Kidney (tissue), 14 donors: ENCODE measurements around the gene AKR7A3. TPM values are rescaled to one million over a fixed set of nuclear protein-coding genes. Genes with fewer than 3 reads are reported as not detected.

Experiments
- DNase-seq, 5 donors: peaks; one replicate each; pipeline ENCODE4 v3.0.0-alpha.2; 2013 to 2020
- FAIRE-seq: peaks from 2 replicates; lab custom pipeline; 2012; peaks lifted over from hg19 to GRCh38; lab: Jason Lieb, UNC
- H3K27ac ChIP-seq, 2 donors: one replicate each; pipeline ENCODE4 v1.7.0; 2013; ENCODE audit warnings: low read depth in 2 of 2, low read length in 2 of 2, inconsistent platforms in 1 of 2
- H3K27me3 ChIP-seq: one replicate; pipeline ENCODE4 v1.7.1; 2013; ENCODE audit warnings: low read length, inconsistent platforms; ENCODE audit not compliant: control insufficient read depth, insufficient read depth
- H3K36me3 ChIP-seq, 3 donors: one replicate each; pipeline versions ENCODE4 v1.7.0 to v1.7.1; 2013; ENCODE audit warnings: low read length in 3 of 3, control low read depth in 1 of 3, inconsistent platforms in 1 of 3; ENCODE audit not compliant: insufficient read depth in 3 of 3, control insufficient read depth in 2 of 3
- H3K4me1 ChIP-seq, 3 donors: one replicate each; pipeline versions ENCODE4 v1.7.0 to v1.7.1; 2013; ENCODE audit warnings: low read length in 3 of 3, inconsistent platforms in 1 of 3, low read depth in 1 of 3; ENCODE audit not compliant: control insufficient read depth in 2 of 3, insufficient read depth in 2 of 3
- H3K4me3 ChIP-seq, 3 donors: one replicate each; pipeline versions ENCODE4 v1.7.0 to v1.8.1; 2013; ENCODE audit warnings: low read length in 3 of 3, control low read depth in 1 of 3, inconsistent platforms in 1 of 3
- H3K9ac ChIP-seq, 3 donors: one replicate each; pipeline versions ENCODE4 v1.7.0 to v1.7.1; 2013; ENCODE audit warnings: low read length in 3 of 3, control low read depth in 1 of 3, inconsistent platforms in 1 of 3
- H3K9me3 ChIP-seq, 3 donors: one replicate each; pipeline versions ENCODE4 v1.7.0 to v1.7.1; 2013; ENCODE audit warnings: low read length in 3 of 3, control low read depth in 1 of 3, inconsistent platforms in 1 of 3; ENCODE audit not compliant: control insufficient read depth in 2 of 3, insufficient read depth in 1 of 3
- CTCF ChIP-seq: IDR thresholded peaks from 3 replicates; pipeline ENCODE4 v1.5.1; 2012; ENCODE audit warnings: mild to moderate bottlenecking, moderate library complexity, borderline replicate concordance; ENCODE audit not compliant: insufficient read depth; ENCODE audit errors: extremely low read depth
- intact Hi-C: fragments of 100-400 bp; cut with DNase I; formaldehyde crosslinking; loops from one replicate; pipeline ENCODE4 v1.11.1; 2022
- polyA plus RNA-seq: library from polyadenylated mRNA; stranded (reverse); fragments of 350-450 nt; fragmentation: Illumina TruSeq; extraction: RNeasy Lipid Tissue Mini Kit (QIAGEN cat#74804); gene quantifications from one replicate; pipeline ENCODE4 v1.2.3, GENCODE V29; 2014; ENCODE audit warnings: low read depth, low replicate concordance; ENCODE audit not compliant: insufficient read depth
- total RNA-seq: library from RNA; stranded (reverse); fragmentation: NEBNext Ultra II Directional; extraction: Animal tissue kit (Norgen Biotek cat#: 25700); gene quantifications from one replicate; pipeline ENCODE4 v1.2.1, GENCODE V29; 2021
- donor health status: control.
- donor health status: control.
- donor health status: control.
- donor health status: control.
- donor health status: control.
- donor health status: DM: yes; HTN: yes; CAD: no.
- donor health status: Normal renal cell carcinoma (clear cell type).

The AKR7A3 gene
- total and polyA plus RNA-seq, 2 donors from 2014 or later: 6.2 to 108 TPM

GRCh38 chr1:19336543-19336942, 48.0 kb upstream of the AKR7A3 start:
- TF ChIP-seq CTCF: no peak
- intact Hi-C loops: no loop called here
- Histone ChIP-seq H3K4me1 (peaks cover 0 to under 1% (median 0%) of the 10 kb centered on the region in 3 donors), H3K9ac (no peak overlapping the region), H3K27me3 (no peaks in the 10 kb centered on the region), H3K36me3 (peaks cover 0 to 3% (median 0%) of the 10 kb centered on the region in 3 donors), H3K9me3 (no peaks in the 10 kb centered on the region), H3K27ac (no peak overlapping the region), H3K4me3 (no peak overlapping the region)
- no peak for FAIRE-seq
- no peak for DNase-seq

DNA sequence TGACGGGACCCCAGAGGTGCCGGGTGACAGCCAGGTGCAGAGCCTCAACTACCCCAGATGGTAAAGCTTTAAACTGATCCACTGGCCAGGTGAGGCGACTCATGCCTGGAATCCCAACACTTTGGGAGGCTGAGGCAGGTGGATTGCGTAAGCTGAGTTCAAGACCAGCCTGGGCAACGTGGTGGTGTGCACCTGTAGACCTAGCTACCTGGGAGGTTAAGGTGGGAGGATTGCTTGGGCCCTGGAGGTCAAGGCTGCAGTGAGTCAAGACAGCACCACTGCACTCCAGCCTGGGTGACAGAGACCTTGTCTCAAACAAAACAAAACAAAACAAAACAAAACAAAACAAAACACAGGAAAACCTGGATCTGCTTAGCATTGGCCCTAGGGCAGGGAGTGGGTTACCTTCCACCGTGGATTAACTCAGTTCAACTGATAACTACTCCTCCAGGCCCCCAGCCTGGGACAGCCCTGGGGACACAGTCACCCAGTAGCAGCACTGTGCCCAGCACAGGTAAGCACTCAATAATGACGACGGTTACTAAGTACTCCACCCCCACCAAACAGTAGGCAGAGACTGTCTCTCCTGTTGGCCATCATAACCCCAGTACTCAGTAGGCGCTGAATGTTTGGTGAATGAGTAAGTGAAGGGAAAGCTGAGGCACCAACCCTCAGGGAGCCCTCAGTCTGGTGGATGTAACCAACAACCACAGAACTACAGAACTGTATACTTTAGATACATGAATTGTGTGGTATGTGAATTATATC, 45.2 kb upstream of the AKR7A3 start:
- intact Hi-C loops: no loop called here
- FAIRE-seq: no peak

GRCh38 chr1:19332832-19333231, 44.3 kb upstream of the AKR7A3 start:
- no peak overlapping the region for H3K27ac ChIP-seq
- no peak overlapping the region for H3K9ac ChIP-seq
- H3K9me3 ChIP-seq: no peaks in the 10 kb centered on the region
- no peak overlapping the region for H3K4me3 ChIP-seq
- no peak for TF ChIP-seq CTCF
- FAIRE-seq (no peak), DNase-seq (no peak)
- peaks cover 0 to 7% (median under 1%) of the 10 kb centered on the region in 3 donors for H3K36me3 ChIP-seq
- intact Hi-C loops: no loop called here
- no peaks in the 10 kb centered on the region for H3K27me3 ChIP-seq
- H3K4me1 ChIP-seq: no peaks in the 10 kb centered on the region

More for the DNA sequence above, 45.2 kb upstream of the AKR7A3 start:
- no peak for TF ChIP-seq CTCF
- Histone ChIP-seq H3K27ac (no peak overlapping the region), H3K4me3 (no peak overlapping the region), H3K36me3 (peaks cover 0 to 2% (median 0%) of the 10 kb centered on the region in 3 donors), H3K9me3 (no peaks in the 10 kb centered on the region), H3K9ac (no peak overlapping the region), H3K4me1 (no peaks in the 10 kb centered on the region), H3K27me3 (no peaks in the 10 kb centered on the region)
- DNase-seq: no peak
